Type B pancreatic cell (in vitro differentiated cells): ENCODE results near the gene GTF3C2. TPM values are rescaled to one million over a fixed set of nuclear protein-coding genes. Genes with fewer than 3 reads are reported as not detected.

ENCODE experiments used
- DNase-seq: peaks from one replicate; pipeline ENCODE4 v3.0.0; 2021; ENCODE audit warnings: mixed read lengths; ENCODE audit not compliant: unreplicated experiment; ENCODE audit errors: extremely low spot score
- H3K27ac Mint-ChIP-seq: 2 replicates; pipeline ENCODE4 v1.8.0; 2021; ENCODE audit warnings: mild to moderate bottlenecking, mixed read lengths
- H3K27me3 Mint-ChIP-seq: 2 replicates; pipeline ENCODE4 v1.8.0; 2021; ENCODE audit warnings: mixed read lengths
- H3K36me3 Mint-ChIP-seq: 2 replicates; pipeline ENCODE4 v1.8.0; 2021; ENCODE audit warnings: mixed read lengths
- H3K4me1 Mint-ChIP-seq: one replicate; pipeline ENCODE4 v1.8.0; 2021; ENCODE audit warnings: mixed read lengths; ENCODE audit not compliant: unreplicated experiment
- H3K4me3 Mint-ChIP-seq: 2 replicates; pipeline ENCODE4 v1.8.0; 2021; ENCODE audit warnings: mild to moderate bottlenecking, mixed read lengths
- H3K9me3 Mint-ChIP-seq: 2 replicates; pipeline ENCODE4 v1.8.0; 2021; ENCODE audit warnings: mixed read lengths
- total RNA-seq: library from RNA; stranded (reverse); gene quantifications from 2 replicates; pipeline ENCODE4 v1.2.1, GENCODE V29; 2021; ENCODE audit warnings: low replicate concordance
- TF ChIP-seq, protein P1 (sequence below): fragments of 200-600 bp; sonication (generic); conservative IDR thresholded peaks from 2 replicates; pipeline ENCODE4 v1.5.0; 2021; ENCODE audit warnings: antibody characterized with exemption, mild to moderate bottlenecking

GTF3C2 gene
- total RNA-seq, 1 donor from 2014 or later: 76.5 TPM

DNA sequence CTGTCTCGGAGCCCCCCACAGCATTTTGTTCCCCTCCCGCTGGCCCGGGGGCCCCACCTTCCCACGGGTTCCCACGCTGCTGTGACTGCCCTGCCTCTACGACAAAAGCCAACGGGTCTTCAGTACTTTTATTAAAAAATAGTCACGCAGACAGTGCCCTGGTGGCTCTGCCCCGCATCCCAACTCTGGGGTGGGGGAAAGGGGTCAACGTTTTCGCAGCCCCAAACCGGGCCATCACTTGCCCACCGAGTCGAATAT lies 49.3 kb downstream of the GTF3C2 start:
- H3K4me1 Mint-ChIP-seq: no peaks in the 10 kb centered on the region
- H3K27ac Mint-ChIP-seq: no peak overlapping the region
- H3K4me3 Mint-ChIP-seq: no peak overlapping the region
- no peak for DNase-seq
- peaks cover 9% of the 10 kb centered on the region for H3K36me3 Mint-ChIP-seq
- H3K9me3 Mint-ChIP-seq: no peaks in the 10 kb centered on the region
- TF ChIP-seq, protein P1, sequence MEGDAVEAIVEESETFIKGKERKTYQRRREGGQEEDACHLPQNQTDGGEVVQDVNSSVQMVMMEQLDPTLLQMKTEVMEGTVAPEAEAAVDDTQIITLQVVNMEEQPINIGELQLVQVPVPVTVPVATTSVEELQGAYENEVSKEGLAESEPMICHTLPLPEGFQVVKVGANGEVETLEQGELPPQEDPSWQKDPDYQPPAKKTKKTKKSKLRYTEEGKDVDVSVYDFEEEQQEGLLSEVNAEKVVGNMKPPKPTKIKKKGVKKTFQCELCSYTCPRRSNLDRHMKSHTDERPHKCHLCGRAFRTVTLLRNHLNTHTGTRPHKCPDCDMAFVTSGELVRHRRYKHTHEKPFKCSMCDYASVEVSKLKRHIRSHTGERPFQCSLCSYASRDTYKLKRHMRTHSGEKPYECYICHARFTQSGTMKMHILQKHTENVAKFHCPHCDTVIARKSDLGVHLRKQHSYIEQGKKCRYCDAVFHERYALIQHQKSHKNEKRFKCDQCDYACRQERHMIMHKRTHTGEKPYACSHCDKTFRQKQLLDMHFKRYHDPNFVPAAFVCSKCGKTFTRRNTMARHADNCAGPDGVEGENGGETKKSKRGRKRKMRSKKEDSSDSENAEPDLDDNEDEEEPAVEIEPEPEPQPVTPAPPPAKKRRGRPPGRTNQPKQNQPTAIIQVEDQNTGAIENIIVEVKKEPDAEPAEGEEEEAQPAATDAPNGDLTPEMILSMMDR: no peak
- H3K27me3 Mint-ChIP-seq: peaks cover 50% of the 10 kb centered on the region

DNA sequence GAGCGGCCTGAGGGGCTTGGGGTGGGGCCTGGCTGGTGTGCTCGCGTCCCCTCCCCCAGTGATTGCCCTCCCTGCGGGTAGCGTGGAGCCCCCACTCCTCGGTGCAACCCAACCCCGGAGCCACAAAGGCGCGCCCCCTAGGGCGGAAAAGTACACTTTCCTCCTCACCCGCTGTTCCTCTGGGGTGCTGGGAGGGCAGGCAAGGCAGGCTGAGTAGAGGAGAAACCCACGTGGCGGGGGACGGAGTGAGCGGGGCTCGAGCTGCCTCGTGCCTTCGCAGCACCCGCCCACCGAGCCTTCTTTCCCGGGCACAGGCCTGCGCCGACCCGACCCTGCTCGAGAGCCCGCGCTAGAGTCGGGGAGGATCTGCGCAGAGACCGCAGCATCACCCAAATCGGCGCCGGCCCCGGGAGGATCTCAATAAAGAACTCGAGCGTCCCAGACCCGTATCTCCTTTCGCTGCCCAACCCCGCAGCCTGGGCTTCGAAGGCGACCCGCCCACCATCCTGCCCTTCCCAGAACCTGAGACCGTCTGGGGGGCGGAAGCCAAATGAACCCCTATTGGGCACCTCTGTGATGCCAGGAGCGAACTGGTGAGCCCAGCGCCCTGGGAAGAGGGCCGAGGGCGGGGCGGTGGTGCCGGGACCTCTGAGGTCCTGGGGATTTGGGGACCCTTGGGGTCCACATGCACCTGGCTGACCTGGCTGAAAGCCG lies 49.8 kb downstream of the GTF3C2 start:
- TF ChIP-seq, protein P1: no peak
- H3K27ac Mint-ChIP-seq: no peak overlapping the region
- no peaks in the 10 kb centered on the region for H3K4me1 Mint-ChIP-seq
- DNase-seq: no peak
- peaks cover 9% of the 10 kb centered on the region for H3K36me3 Mint-ChIP-seq
- no peaks in the 10 kb centered on the region for H3K9me3 Mint-ChIP-seq
- peaks cover 50% of the 10 kb centered on the region for H3K27me3 Mint-ChIP-seq
- no peak overlapping the region for H3K4me3 Mint-ChIP-seq

DNA sequence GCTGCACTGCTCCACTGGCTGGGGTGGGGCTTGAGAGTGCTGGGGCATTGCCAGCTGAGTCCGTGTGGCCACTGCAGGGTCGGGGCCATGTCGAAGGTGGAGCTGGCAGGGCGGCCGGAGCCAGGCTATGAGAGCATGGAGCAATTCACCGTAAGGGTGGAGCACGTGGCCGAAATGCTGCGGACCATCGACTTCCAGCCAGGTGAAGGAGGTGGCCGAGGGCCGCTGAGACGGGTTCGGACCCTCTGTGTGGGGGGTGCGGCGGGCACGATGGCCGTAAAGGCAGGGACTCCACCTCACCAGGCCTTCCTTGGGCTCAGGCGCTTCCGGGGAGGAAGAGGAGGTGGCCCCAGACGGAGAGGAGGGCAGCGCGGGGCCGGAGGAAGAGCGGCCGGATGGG lies 50.4 kb downstream of the GTF3C2 start:
- H3K4me3 Mint-ChIP-seq: no peak overlapping the region
- TF ChIP-seq, protein P1: no peak
- H3K27ac Mint-ChIP-seq: no peak overlapping the region
- peaks cover 54% of the 10 kb centered on the region for H3K27me3 Mint-ChIP-seq
- H3K9me3 Mint-ChIP-seq: no peaks in the 10 kb centered on the region
- no peaks in the 10 kb centered on the region for H3K4me1 Mint-ChIP-seq
- peaks cover 9% of the 10 kb centered on the region for H3K36me3 Mint-ChIP-seq
- no peak for DNase-seq

DNA sequence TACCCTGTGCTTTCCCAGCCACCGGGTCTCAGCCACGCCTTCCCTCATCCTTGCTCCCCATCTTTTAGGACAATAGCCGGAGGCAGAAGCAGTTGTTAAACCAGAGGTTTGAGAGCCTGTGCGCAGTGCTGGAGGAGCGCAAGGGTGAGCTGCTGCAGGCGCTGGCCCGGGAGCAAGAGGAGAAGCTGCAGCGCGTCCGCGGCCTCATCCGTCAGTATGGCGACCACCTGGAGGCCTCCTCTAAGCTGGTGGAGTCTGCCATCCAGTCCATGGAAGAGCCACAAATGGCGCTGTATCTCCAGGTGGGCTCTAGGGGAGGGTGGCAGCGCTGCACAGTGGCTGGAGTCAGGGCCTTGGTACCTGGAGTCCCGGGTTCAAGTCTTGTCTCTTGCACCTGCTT lies 51.0 kb downstream of the GTF3C2 start:
- DNase-seq: no peak
- H3K36me3 Mint-ChIP-seq: peaks cover 8% of the 10 kb centered on the region
- no peak overlapping the region for H3K27ac Mint-ChIP-seq
- H3K27me3 Mint-ChIP-seq: peaks cover 56% of the 10 kb centered on the region
- TF ChIP-seq, protein P1: no peak
- H3K9me3 Mint-ChIP-seq: no peaks in the 10 kb centered on the region
- no peak overlapping the region for H3K4me3 Mint-ChIP-seq
- H3K4me1 Mint-ChIP-seq: no peaks in the 10 kb centered on the region

DNA sequence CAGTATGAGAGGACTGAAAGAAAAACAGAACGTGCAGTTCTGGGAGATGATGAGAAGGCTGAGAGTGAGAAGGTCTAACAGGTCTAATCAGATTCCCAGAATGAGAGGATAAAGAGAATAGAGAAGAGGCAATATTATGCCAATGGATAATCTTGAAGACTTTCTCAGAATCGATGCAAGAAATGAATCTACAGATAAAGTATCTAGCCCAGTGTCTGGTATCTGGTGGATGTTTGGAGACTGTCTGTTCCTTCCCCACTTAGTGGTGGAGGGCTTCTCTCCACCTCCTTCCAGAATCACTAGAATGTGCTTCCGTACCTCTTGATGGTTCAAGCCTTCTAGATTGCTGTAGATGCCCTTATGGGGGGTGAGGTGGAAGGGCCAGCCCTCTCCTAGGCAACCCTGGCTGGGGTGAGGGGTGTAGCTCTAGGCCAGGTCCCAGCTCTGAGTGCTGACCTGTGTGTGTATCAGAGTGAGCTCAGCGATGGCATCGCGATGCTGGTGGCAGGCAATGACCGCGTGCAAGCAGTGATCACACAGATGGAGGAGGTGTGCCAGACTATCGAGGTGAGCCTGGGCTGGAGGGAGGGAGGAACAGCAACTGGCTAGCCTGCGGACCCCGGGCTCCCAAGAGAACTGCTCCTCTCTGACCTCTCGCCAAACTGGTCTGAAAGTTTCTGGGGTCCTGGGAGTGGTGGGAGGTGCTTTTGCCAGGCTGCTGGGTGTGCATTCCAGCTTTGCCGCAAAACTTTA lies 51.9 kb downstream of the GTF3C2 start:
- no peaks in the 10 kb centered on the region for H3K9me3 Mint-ChIP-seq

More for the DNA sequence above, 51.9 kb downstream of the GTF3C2 start:
- H3K4me3 Mint-ChIP-seq: no peak overlapping the region
- H3K36me3 Mint-ChIP-seq: peaks cover 4% of the 10 kb centered on the region
- no peak for DNase-seq
- peaks cover 54% of the 10 kb centered on the region for H3K27me3 Mint-ChIP-seq
- H3K27ac Mint-ChIP-seq: no peak overlapping the region
- H3K4me1 Mint-ChIP-seq: no peaks in the 10 kb centered on the region
- TF ChIP-seq, protein P1: no peak
